MCF 10A (cell line): ENCODE results near the gene HNRNPL. TPM values are rescaled to one million over a fixed set of nuclear protein-coding genes. Genes with fewer than 3 reads are reported as not detected.
"Not testable (repeated sequence)": the region's sequence is repeated elsewhere in the genome, so short reads cannot be mapped to it uniquely, and the experiment has no call there.

Experiments
- BruUV-seq: library from RNA; stranded (reverse); fragments of 400-500 nt; replicated peaks from 2 replicates; lab custom pipeline; 2021; lab: Mats Ljungman, UMichigan
- CTCF ChIA-PET: fragments of 300-600 bp; sonication (Branson Sonifier 250); formaldehyde crosslinking; extraction: SDS; loops from one replicate; lab custom pipeline; 2021; ENCODE audit warnings: antibody characterized with exemption, inconsistent platforms; lab: Yijun Ruan, JAX
- POLR2A ChIA-PET: fragments of 300-600, 350-650 bp; sonication (Branson Sonifier 250); formaldehyde crosslinking; extraction: SDS; loops from one replicate; lab custom pipeline; 2020; ENCODE audit warnings: antibody characterized with exemption, inconsistent platforms; lab: Yijun Ruan, JAX
- DNase-seq: peaks from one replicate; pipeline ENCODE4 v3.0.0-alpha.2; 2018; ENCODE audit not compliant: unreplicated experiment
- H3K27ac Mint-ChIP-seq: one replicate; pipeline ENCODE4 v1.8.0; 2022; ENCODE audit warnings: mild to moderate bottlenecking, low read depth, mixed read lengths; ENCODE audit not compliant: unreplicated experiment
- H3K27me3 Mint-ChIP-seq: one replicate; pipeline ENCODE4 v1.8.0; 2022; ENCODE audit warnings: mixed read lengths; ENCODE audit not compliant: insufficient read depth, unreplicated experiment
- H3K36me3 Mint-ChIP-seq: one replicate; pipeline ENCODE4 v1.8.0; 2022; ENCODE audit warnings: mild to moderate bottlenecking, moderate library complexity, mixed read lengths; ENCODE audit not compliant: insufficient read depth, unreplicated experiment
- H3K4me1 Mint-ChIP-seq: one replicate; pipeline ENCODE4 v1.8.0; 2022; ENCODE audit warnings: mixed read lengths; ENCODE audit not compliant: insufficient read depth, unreplicated experiment
- H3K4me3 Mint-ChIP-seq: one replicate; pipeline ENCODE4 v1.8.0; 2022; ENCODE audit warnings: mild to moderate bottlenecking, moderate library complexity, mixed read lengths; ENCODE audit not compliant: unreplicated experiment
- H3K9me3 Mint-ChIP-seq: one replicate; pipeline ENCODE4 v1.8.0; 2022; ENCODE audit warnings: mixed read lengths; ENCODE audit not compliant: unreplicated experiment
- CTCF ChIP-seq: fragments of 200-600 bp; IDR thresholded peaks from one replicate; pipeline ENCODE4 v1.8.0; 2022; ENCODE audit warnings: antibody characterized with exemption, mild to moderate bottlenecking; ENCODE audit not compliant: unreplicated experiment
- intact Hi-C: fragments of 100-400 bp; cut with micrococcal nuclease; formaldehyde crosslinking; loops from 2 replicates; pipeline ENCODE4 v1.14.1; 2022
- total RNA-seq: library from RNA; stranded (reverse); gene quantifications from 2 replicates; pipeline ENCODE4 v1.2.3, GENCODE V29; 2022

HNRNPL gene
- total RNA-seq, 1 experiment from 2014 or later: 421 TPM

GRCh38 chr19:38826856-38827551 is 22.8 kb downstream of the HNRNPL start:
- BruUV-seq: no TSS peak
- DNase-seq: no peak
- H3K36me3 Mint-ChIP-seq: peaks cover 61% of the 10 kb centered on the region
- ChIA-PET CTCF (interaction anchor here (1.4 kb wide), 1 partner anchor 12 kb away, joined by 6 read pairs; no protein-coding TSS in a partner anchor), POLR2A (interaction anchor here (0.5 kb wide), 2 partner anchors 11 to 17 kb away, joined by 3 to 5 read pairs; no protein-coding TSS in a partner anchor)
- no peak for TF ChIP-seq CTCF
- H3K27ac Mint-ChIP-seq: no peak overlapping the region
- peaks cover 5% of the 10 kb centered on the region for H3K9me3 Mint-ChIP-seq
- intact Hi-C loops: no loop called here
- no peaks in the 10 kb centered on the region for H3K27me3 Mint-ChIP-seq
- peaks cover 13% of the 10 kb centered on the region for H3K4me1 Mint-ChIP-seq
- no peak overlapping the region for H3K4me3 Mint-ChIP-seq

GRCh38 chr19:38825936-38826335 is 23.9 kb downstream of the HNRNPL start:
- H3K4me3 Mint-ChIP-seq, POLR2A ChIA-PET, H3K27me3 Mint-ChIP-seq, H3K9me3 Mint-ChIP-seq, H3K4me1 Mint-ChIP-seq, H3K27ac Mint-ChIP-seq, BruUV-seq, CTCF ChIA-PET, DNase-seq, intact Hi-C loops: not testable (repeated sequence)
- H3K36me3 Mint-ChIP-seq: peaks cover 61% of the 10 kb centered on the region

GRCh38 chr19:38821230-38821825 is 28.5 kb downstream of the HNRNPL start:
- H3K27ac Mint-ChIP-seq, H3K4me3 Mint-ChIP-seq, H3K9me3 Mint-ChIP-seq, intact Hi-C loops, H3K4me1 Mint-ChIP-seq, H3K27me3 Mint-ChIP-seq, BruUV-seq, DNase-seq: not testable (repeated sequence)
- POLR2A ChIA-PET: interaction anchor here (1.5 kb wide), 1 partner anchor 56 kb away, joined by 3 read pairs; no protein-coding TSS in a partner anchor
- H3K36me3 Mint-ChIP-seq: peaks cover 38% of the 10 kb centered on the region
- CTCF ChIA-PET: interaction anchor here (0.7 kb wide), 1 partner anchor 424 kb away, joined by 3 read pairs; no protein-coding TSS in a partner anchor

GRCh38 chr19:38819231-38819920 is 30.4 kb downstream of the HNRNPL start:
- peaks cover 4% of the 10 kb centered on the region for H3K4me1 Mint-ChIP-seq
- BruUV-seq: no TSS peak

More at GRCh38 chr19:38819231-38819920, 30.4 kb downstream of the HNRNPL start:
- intact Hi-C loops: no loop called here
- H3K27ac Mint-ChIP-seq: no peak overlapping the region
- TF ChIP-seq CTCF: no peak
- ChIA-PET CTCF (no interaction called here), POLR2A (interaction anchor here (0.6 to 1.5 kb wide), 2 partner anchors 35 to 54 kb away, joined by 3 read pairs; no protein-coding TSS in a partner anchor)
- peaks cover 34% of the 10 kb centered on the region for H3K36me3 Mint-ChIP-seq
- DNase-seq: no peak
- H3K9me3 Mint-ChIP-seq: peaks cover 5% of the 10 kb centered on the region
- no peaks in the 10 kb centered on the region for H3K27me3 Mint-ChIP-seq
- H3K4me3 Mint-ChIP-seq: no peak overlapping the region
